Measurements from ENCODE around the gene ZC3H7B. TPM values are rescaled to one million over a fixed set of nuclear protein-coding genes. Genes with fewer than 3 reads are reported as not detected.

The ZC3H7B gene
- total RNA-seq, 2 donors from 2014 or later: 56.7 to 79.1 TPM

GRCh38 chr22:41314821-41315220 lies 13.5 kb downstream of the ZC3H7B start:
- Histone ChIP-seq H3K27ac (no peak overlapping the region), H3K36me3 (no peaks in the 10 kb centered on the region), H3K9me3 (no peaks in the 10 kb centered on the region), H3K27me3 (replicated peaks; ENCODE audit: insufficient read depth) (no peaks in the 10 kb centered on the region), H3K4me3 (no peak overlapping the region), H3K4me1 (replicated peaks) (no peaks in the 10 kb centered on the region)
- TF ChIP-seq CTCF (IDR thresholded peaks at IDR 0.05) (no peak), POLR2A (IDR thresholded peaks at IDR 0.05) (no peak), POLR2AphosphoS5 (IDR thresholded peaks at IDR 0.05) (no peak)
- 96% methylated on average over 8 of the region's 8 CpGs for WGBS
- intact Hi-C loops (cut with DNase I): no loop called here
- no peak for DNase-seq (ENCODE audit: low spot score)

DNA sequence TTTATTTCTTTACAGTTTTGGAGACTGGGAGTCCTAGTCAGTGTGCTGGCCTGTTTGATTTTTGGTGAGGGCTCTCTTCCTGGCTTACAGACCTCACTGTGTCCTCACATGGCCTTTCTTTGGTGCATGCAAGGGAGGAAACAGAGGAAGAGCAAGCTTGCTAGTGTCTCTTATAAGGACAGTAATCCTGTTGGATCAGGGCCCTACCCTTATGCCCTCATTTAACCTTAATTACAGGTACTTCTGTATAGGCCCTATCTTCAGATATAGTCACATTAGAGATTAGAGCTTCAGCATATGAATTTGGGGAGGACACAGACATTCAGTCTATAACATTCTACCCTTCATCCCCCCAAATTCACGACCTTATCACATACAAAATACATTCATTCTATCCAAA lies 14.3 kb downstream of the ZC3H7B start:
- intact Hi-C loops (cut with DNase I): no loop called here
- Histone ChIP-seq H3K36me3 (no peaks in the 10 kb centered on the region), H3K9me3 (no peaks in the 10 kb centered on the region), H3K27ac (no peak overlapping the region), H3K27me3 (replicated peaks; ENCODE audit: insufficient read depth) (no peaks in the 10 kb centered on the region), H3K4me3 (no peak overlapping the region), H3K4me1 (replicated peaks) (no peaks in the 10 kb centered on the region)
- DNase-seq (ENCODE audit: low spot score): no peak
- TF ChIP-seq POLR2AphosphoS5 (IDR thresholded peaks at IDR 0.05) (no peak), POLR2A (IDR thresholded peaks at IDR 0.05) (no peak), CTCF (IDR thresholded peaks at IDR 0.05) (no peak)
- 70% methylated on average over 1 of the region's 1 CpG for WGBS

DNA sequence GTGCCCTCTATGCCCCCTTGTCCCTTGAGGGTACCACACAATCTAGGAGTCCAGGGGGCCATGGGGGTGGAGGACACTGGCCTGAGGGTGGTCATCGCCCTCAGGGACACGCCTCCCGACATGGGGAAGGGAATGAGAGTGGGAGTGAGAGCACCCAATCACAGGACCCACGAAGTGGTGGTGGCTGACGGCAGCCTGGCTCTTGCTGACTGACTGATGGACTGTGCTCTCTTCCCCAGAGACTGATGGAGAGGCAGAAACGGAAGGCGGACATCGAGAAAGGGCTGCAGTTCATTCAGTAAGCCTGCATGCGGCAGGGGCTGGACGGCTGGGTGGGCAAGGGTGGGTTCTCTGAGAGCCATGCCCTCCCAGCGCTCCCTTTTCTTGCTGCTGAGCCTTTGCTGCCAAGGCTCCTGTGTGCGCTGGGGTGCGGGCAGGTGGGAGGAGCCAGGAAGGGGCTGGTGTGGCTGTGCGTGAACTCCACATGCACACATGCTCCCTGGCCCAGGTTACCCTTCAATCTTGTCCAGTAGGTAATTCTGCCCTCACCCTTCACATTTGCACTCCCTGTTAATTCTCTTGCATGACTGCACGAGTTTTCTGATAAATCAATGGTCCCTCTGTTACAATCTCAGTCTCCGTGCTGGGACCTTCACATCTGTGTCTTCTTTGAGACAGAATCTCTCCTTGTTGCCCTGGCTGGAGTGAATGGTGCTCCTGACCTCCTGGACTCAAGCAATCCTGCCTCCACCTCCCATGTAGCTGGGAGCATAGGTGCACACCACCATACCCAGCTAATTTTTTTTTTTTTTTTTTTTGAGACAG lies 19.3 kb downstream of the ZC3H7B start:
- Histone ChIP-seq H3K4me1 (replicated peaks) (no peaks in the 10 kb centered on the region), H3K36me3 (no peaks in the 10 kb centered on the region), H3K27me3 (replicated peaks; ENCODE audit: insufficient read depth) (no peaks in the 10 kb centered on the region), H3K4me3 (no peak overlapping the region), H3K9me3 (no peaks in the 10 kb centered on the region), H3K27ac (no peak overlapping the region)
- intact Hi-C loops (cut with DNase I): no loop called here
- DNase-seq (ENCODE audit: low spot score): no peak
- no peak for TF ChIP-seq CTCF (IDR thresholded peaks at IDR 0.05)
- no peak for TF ChIP-seq POLR2AphosphoS5 (IDR thresholded peaks at IDR 0.05)
- no peak for TF ChIP-seq POLR2A (IDR thresholded peaks at IDR 0.05)
- 89% methylated on average over 16 of the region's 16 CpGs for WGBS

GRCh38 chr22:41324821-41325528 lies 23.6 kb downstream of the ZC3H7B start:
- H3K4me3 ChIP-seq: no peak overlapping the region
- intact Hi-C loops (cut with DNase I): no loop called here
- no peaks in the 10 kb centered on the region for H3K9me3 ChIP-seq
- DNase-seq (ENCODE audit: low spot score): no peak
- WGBS: 90% methylated on average over 5 of the region's 5 CpGs
- peaks cover 0 to 2% of the 10 kb centered on the region in 2 donors for H3K36me3 ChIP-seq
- H3K27ac ChIP-seq: no peak overlapping the region
- no peaks in the 10 kb centered on the region for H3K4me1 ChIP-seq (replicated peaks)
- H3K27me3 ChIP-seq (replicated peaks; ENCODE audit: insufficient read depth): no peaks in the 10 kb centered on the region
- TF ChIP-seq POLR2AphosphoS5 (IDR thresholded peaks at IDR 0.05) (no peak), POLR2A (IDR thresholded peaks at IDR 0.05) (no peak), CTCF (IDR thresholded peaks at IDR 0.05) (no peak)

Measured in prostate gland (tissue), 2 donors.